BLaER1 treated with 17β-estradiol and CSF1 and Interleukin-3, amounts not matched to agents 10 nM and 100 nM (cell line): ENCODE results near the gene SLC34A2.

Source experiments
- H3K27ac ChIP-seq, 11 experiments: shearing (Covaris generic); formaldehyde crosslinking; 2 replicates each; pipeline ENCODE4 v1.8.1; 2022
- H3K27me3 ChIP-seq, 11 experiments: shearing (Covaris generic); formaldehyde crosslinking; 2 replicates each; pipeline ENCODE4 v1.8.1; 2022
- H3K36me3 ChIP-seq, 11 experiments: shearing (Covaris generic); formaldehyde crosslinking; 2 replicates each; pipeline ENCODE4 v1.8.1; 2022
- H3K4me1 ChIP-seq, 10 experiments: shearing (Covaris generic); formaldehyde crosslinking; 2 replicates each; pipeline ENCODE4 v1.8.1; 2022
- H3K4me2 ChIP-seq, 11 experiments: shearing (Covaris generic); formaldehyde crosslinking; 2 replicates each; pipeline ENCODE4 v1.8.1; 2022
- H3K4me3 ChIP-seq, 10 experiments: shearing (Covaris generic); formaldehyde crosslinking; 2 replicates each; pipeline ENCODE4 v1.8.1; 2022
- H3K9ac ChIP-seq, 11 experiments: shearing (Covaris generic); formaldehyde crosslinking; 2 replicates each; pipeline ENCODE4 v1.8.1; 2022
- H3K9me3 ChIP-seq, 11 experiments: shearing (Covaris generic); formaldehyde crosslinking; replicated peaks in 1 of 11; 2 replicates each; pipeline ENCODE4 v1.8.1; 2022
- H4K20me1 ChIP-seq, 11 experiments: shearing (Covaris generic); formaldehyde crosslinking; 2 replicates each; pipeline ENCODE4 v1.8.1; 2022
- Cebpa-rat ChIP-seq, 11 experiments: shearing (Covaris generic); IDR thresholded peaks; 2 replicates each; pipeline ENCODE4 v1.8.1; 2022

SLC34A2 gene

GRCh38 chr4:25702848-25703247, 47.2 kb downstream of the SLC34A2 start:
- TF ChIP-seq Cebpa-rat (IDR thresholded peaks at IDR 0.05) = no peak
- Histone ChIP-seq H3K4me3 (no peak overlapping the region), H3K9me3 (peaks cover 0 to 2% (median 0%) of the 10 kb centered on the region in 11 experiments; a peak in 3 of 22 replicates), H3K36me3 (no peaks in the 10 kb centered on the region), H3K4me2 (no peak overlapping the region), H4K20me1 (no peaks in the 10 kb centered on the region), H3K27ac (no peak overlapping the region), H3K27me3 (no peaks in the 10 kb centered on the region), H3K9ac (no peak overlapping the region), H3K4me1 (no peaks in the 10 kb centered on the region)

- no peak for TF ChIP-seq Cebpa-rat (IDR thresholded peaks at IDR 0.05)
- Histone ChIP-seq H3K9ac (no peak overlapping the region), H4K20me1 (no peaks in the 10 kb centered on the region), H3K36me3 (no peaks in the 10 kb centered on the region), H3K9me3 (peaks cover 0 to 7% (median 0%) of the 10 kb centered on the region in 11 experiments; a peak in 2 of 22 replicates), H3K27ac (no peak overlapping the region), H3K4me1 (no peaks in the 10 kb centered on the region), H3K27me3 (no peaks in the 10 kb centered on the region), H3K4me3 (no peak overlapping the region), H3K4me2 (no peak overlapping the region)
Observed at GRCh38 chr4:25703731-25704388, 48.2 kb downstream of the SLC34A2 start.

GRCh38 chr4:25704516-25704915, 48.9 kb downstream of the SLC34A2 start:
- H4K20me1 ChIP-seq = no peaks in the 10 kb centered on the region
- H3K36me3 ChIP-seq = no peaks in the 10 kb centered on the region
- no peak overlapping the region for H3K4me2 ChIP-seq
- no peak overlapping the region for H3K9ac ChIP-seq
- no peaks in the 10 kb centered on the region for H3K27me3 ChIP-seq
- peaks cover 0 to 12% (median 0%) of the 10 kb centered on the region in 11 experiments; a peak in 5 of 22 replicates for H3K9me3 ChIP-seq
- no peak overlapping the region for H3K4me3 ChIP-seq
- no peak for TF ChIP-seq Cebpa-rat (IDR thresholded peaks at IDR 0.05)
- no peak overlapping the region for H3K27ac ChIP-seq
- no peaks in the 10 kb centered on the region for H3K4me1 ChIP-seq

GRCh38 chr4:25710637-25711036, 55.0 kb downstream of the SLC34A2 start:
- TF ChIP-seq Cebpa-rat (IDR thresholded peaks at IDR 0.05) = no peak
- Histone ChIP-seq H3K4me1 (no peaks in the 10 kb centered on the region), H3K27me3 (no peaks in the 10 kb centered on the region), H3K4me2 (no peak overlapping the region), H3K9ac (no peak overlapping the region), H3K27ac (no peak overlapping the region), H4K20me1 (no peaks in the 10 kb centered on the region), H3K4me3 (no peak overlapping the region), H3K9me3 (peaks cover 0 to 22% (median 8%) of the 10 kb centered on the region in 11 experiments; a peak in 7 of 22 replicates), H3K36me3 (no peaks in the 10 kb centered on the region)

GRCh38 chr4:25712611-25713010, 57.0 kb downstream of the SLC34A2 start:
- Histone ChIP-seq H3K9ac (no peak overlapping the region), H3K36me3 (no peaks in the 10 kb centered on the region), H3K27ac (no peak overlapping the region), H4K20me1 (no peaks in the 10 kb centered on the region), H3K9me3 (peaks cover 0 to 22% (median 8%) of the 10 kb centered on the region in 11 experiments; a peak in 7 of 22 replicates), H3K4me3 (no peak overlapping the region), H3K4me2 (no peak overlapping the region), H3K27me3 (no peaks in the 10 kb centered on the region), H3K4me1 (no peaks in the 10 kb centered on the region)
- TF ChIP-seq Cebpa-rat (IDR thresholded peaks at IDR 0.05) = no peak

- peaks cover 0 to 15% (median 8%) of the 10 kb centered on the region in 11 experiments; a peak in 7 of 22 replicates for H3K9me3 ChIP-seq
- no peaks in the 10 kb centered on the region for H3K4me1 ChIP-seq
- H3K9ac ChIP-seq = no peak overlapping the region
- no peak overlapping the region for H3K4me3 ChIP-seq
- no peak overlapping the region for H3K27ac ChIP-seq
- no peaks in the 10 kb centered on the region for H4K20me1 ChIP-seq
- H3K27me3 ChIP-seq = no peaks in the 10 kb centered on the region
- no peak overlapping the region for H3K4me2 ChIP-seq
- no peak for TF ChIP-seq Cebpa-rat (IDR thresholded peaks at IDR 0.05)
- no peaks in the 10 kb centered on the region for H3K36me3 ChIP-seq
Observed at GRCh38 chr4:25713812-25714211, 58.2 kb downstream of the SLC34A2 start.

- TF ChIP-seq Cebpa-rat (IDR thresholded peaks at IDR 0.05) = no peak
- Histone ChIP-seq H4K20me1 (no peaks in the 10 kb centered on the region), H3K27ac (no peak overlapping the region), H3K4me2 (no peak overlapping the region), H3K4me1 (peaks cover 7 to 14% (median 11%) of the 10 kb centered on the region in 10 experiments; a peak in 19 of 20 replicates), H3K36me3 (no peaks in the 10 kb centered on the region), H3K9ac (no peak overlapping the region), H3K4me3 (no peak overlapping the region), H3K9me3 (peaks cover 0 to 26% (median 14%) of the 10 kb centered on the region in 11 experiments; a peak in 11 of 22 replicates), H3K27me3 (no peaks in the 10 kb centered on the region)
Observed at GRCh38 chr4:25722964-25723363, 67.3 kb downstream of the SLC34A2 start.

GRCh38 chr4:25723409-25723808, 67.8 kb downstream of the SLC34A2 start:
- H3K4me3 ChIP-seq = no peak overlapping the region
- peaks cover 11 to 19% (median 15%) of the 10 kb centered on the region in 10 experiments; a peak in 19 of 20 replicates for H3K4me1 ChIP-seq
- H3K36me3 ChIP-seq = no peaks in the 10 kb centered on the region
- H4K20me1 ChIP-seq = no peaks in the 10 kb centered on the region
- H3K27me3 ChIP-seq = no peaks in the 10 kb centered on the region
- H3K9ac ChIP-seq = no peak overlapping the region
- H3K9me3 ChIP-seq = peaks cover 0 to 26% (median 14%) of the 10 kb centered on the region in 11 experiments; a peak in 11 of 22 replicates
- TF ChIP-seq Cebpa-rat (IDR thresholded peaks at IDR 0.05) = no peak
- no peak overlapping the region for H3K27ac ChIP-seq
- no peak overlapping the region for H3K4me2 ChIP-seq

- no peak overlapping the region for H3K9ac ChIP-seq
- peaks cover 0 to 26% (median 14%) of the 10 kb centered on the region in 11 experiments; a peak in 11 of 22 replicates for H3K9me3 ChIP-seq
- no peak overlapping the region for H3K4me2 ChIP-seq
- H3K27me3 ChIP-seq = no peaks in the 10 kb centered on the region
- H4K20me1 ChIP-seq = no peaks in the 10 kb centered on the region
- H3K4me1 ChIP-seq = peaks cover 24 to 44% (median 40%) of the 10 kb centered on the region in 10 experiments
- no peaks in the 10 kb centered on the region for H3K36me3 ChIP-seq
- no peak for TF ChIP-seq Cebpa-rat (IDR thresholded peaks at IDR 0.05)
- no peak overlapping the region for H3K27ac ChIP-seq
- no peak overlapping the region for H3K4me3 ChIP-seq
Observed at GRCh38 chr4:25725870-25726269, 70.2 kb downstream of the SLC34A2 start.
